ENCODE results near the gene ZBTB42.

GRCh38 chr14:104779776-104780512 lies 21.0 kb upstream of the ZBTB42 start:
- TF ChIP-seq CTCF (optimal IDR thresholded peaks at IDR 0.05 in 1 of 3, IDR thresholded peaks at IDR 0.05 in 1 of 3, conservative IDR thresholded peaks at IDR 0.05 in 1 of 3; ENCODE audit: extremely low read depth in 1 of 3, insufficient read depth in 2 of 3, low read length in 3 of 3): no peak
- TF ChIP-seq EZH2 (IDR thresholded peaks at IDR 0.05; ENCODE audit: low read length): no peak
